ENCODE data around the gene NFIB.

Gene NFIB

DNA sequence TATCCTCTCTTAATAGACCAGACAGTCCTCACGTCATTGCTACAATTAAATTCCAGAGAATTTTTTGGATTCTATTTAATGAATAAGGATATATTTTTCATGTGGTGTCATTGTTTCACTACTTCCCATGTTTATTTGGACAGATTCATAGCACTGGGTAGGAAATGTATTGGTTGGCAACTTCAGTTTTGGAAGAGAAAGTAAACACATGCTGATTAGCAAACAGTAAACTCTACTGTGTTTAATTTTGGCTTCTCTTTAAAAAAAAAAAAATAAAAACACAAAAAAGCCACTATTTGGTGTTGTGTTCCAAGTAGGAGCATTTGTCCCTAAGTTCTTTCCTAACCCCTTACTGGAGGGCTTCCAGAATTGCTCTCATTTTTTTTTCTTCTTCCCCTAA is 77.3 kb downstream of the NFIB start:
- no peak for DNase-seq

DNA sequence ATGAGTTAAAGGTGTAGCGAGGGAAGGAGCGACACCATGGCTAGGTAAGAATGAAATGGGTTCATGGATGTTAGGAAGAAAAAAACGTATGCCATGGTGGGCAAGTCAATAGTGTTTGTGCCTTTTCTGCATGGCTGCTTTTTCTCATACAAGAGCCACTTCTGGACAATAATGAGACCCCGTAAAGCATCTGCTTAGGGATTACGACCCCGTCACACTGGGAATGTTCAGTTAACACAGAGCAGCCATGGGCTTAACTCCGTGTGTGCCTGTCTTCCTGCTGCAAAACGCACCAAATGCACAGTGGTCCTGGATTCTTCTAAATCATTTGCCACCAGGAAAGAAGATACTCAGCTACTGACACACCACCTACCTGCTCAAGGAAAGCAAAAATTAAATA is 81.8 kb downstream of the NFIB start:
- DNase-seq, result no peak

DNA sequence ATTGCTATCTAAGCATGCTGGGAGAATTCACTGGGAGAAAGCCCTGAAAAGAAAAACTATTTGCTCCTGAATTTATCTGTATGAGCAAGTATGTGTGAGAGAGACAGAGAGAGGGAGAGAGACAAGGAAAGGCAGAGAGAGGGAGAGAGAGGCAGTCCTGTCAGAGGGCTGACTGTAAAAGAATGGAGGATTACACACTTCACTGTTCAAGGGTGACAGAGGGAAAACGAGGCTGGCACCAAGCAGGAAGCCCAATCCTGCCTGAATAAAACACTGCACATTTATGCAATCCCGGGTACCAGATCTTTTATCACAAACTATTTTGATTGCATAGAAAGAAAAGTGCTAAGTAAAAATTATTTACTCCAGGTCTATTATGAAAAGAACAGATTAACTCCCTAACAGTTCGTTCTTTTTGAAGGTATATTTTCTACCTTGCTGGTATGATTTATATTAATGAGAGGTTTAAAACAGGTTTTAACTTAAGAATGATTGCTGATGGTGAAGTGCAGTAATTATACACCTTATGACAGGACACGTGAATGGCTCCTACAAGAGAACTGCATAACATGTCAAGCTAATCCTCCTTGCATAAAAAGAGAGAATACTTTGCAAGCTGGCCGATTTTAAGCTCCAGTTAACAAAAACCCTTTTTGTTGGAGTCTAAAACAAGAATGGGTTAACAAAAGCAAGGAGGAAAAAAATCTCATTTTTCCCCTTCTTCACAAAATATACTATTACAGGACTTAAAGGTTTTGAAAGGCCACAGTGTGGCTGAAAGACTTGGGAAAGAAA is 82.5 kb downstream of the NFIB start:
- no peak for DNase-seq

DNA sequence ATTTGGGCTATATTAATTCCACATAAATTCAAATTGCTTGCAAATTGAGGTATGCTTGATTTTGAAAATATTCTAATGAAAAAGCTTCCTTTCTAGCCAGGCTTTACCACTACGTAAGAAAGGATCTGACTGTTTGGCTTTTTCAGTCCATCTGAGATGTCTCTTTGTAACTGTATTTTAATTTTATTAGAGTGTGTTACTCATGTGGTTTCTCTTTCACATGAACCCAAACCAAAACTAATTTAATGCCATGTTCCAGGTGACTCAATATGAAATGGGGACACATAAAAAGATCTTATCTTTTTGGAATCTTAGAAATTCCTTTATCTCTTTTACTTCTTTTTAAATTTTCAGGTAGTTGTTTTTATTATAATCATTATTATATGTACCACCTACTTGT is 85.3 kb downstream of the NFIB start:
- no peak for DNase-seq

DNA sequence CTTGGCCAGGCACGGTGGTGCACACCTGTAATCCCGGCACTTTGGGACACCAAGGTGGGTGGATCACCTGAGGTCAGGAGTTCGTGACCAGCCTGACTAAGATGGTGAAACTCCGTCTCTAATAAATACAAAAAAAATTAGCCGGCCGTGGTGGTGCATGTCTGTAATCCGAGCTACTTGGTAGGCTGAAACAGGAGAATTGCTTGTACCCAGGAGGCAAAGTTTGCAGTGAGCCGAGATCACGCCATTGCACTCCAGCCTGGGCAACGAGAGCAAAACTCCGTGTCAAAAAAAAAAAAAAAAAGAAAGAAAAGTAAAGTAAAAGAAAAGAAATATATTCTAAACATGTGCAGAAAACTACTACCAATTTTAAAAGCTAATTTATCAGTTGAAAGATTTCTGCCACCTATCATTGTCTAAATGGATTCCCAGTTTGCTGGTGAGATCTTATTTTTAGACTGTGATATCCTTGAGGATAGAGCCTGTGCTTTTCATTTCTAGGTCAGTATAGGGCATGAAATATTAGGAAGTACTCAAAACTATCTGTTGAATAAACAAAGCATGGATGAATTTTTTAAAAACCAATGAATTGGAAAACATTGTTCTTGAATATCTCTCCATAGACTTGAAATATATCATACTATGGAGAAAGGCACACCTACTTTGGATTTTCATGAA is 86.9 kb downstream of the NFIB start:
- DNase-seq, result no peak

DNA sequence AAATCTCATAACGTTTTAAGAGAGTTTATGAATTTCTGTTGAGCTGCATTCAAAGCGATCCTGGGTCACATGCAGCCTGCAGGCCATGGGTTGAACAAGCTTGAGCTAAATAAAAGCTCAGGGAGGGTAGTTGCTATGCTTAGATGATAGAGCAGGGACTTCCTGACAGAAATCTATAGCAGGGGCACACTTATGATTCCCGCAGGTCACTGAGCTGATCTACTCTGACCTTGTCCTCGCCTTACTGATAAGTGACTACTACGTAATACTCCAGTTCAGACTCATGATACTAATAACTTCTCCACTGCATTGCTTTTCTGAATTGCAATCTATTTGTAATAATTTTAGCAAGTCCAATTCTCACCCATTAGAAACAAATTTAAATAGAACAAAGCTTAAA is 90.9 kb downstream of the NFIB start:
- DNase-seq, result no peak

DNA sequence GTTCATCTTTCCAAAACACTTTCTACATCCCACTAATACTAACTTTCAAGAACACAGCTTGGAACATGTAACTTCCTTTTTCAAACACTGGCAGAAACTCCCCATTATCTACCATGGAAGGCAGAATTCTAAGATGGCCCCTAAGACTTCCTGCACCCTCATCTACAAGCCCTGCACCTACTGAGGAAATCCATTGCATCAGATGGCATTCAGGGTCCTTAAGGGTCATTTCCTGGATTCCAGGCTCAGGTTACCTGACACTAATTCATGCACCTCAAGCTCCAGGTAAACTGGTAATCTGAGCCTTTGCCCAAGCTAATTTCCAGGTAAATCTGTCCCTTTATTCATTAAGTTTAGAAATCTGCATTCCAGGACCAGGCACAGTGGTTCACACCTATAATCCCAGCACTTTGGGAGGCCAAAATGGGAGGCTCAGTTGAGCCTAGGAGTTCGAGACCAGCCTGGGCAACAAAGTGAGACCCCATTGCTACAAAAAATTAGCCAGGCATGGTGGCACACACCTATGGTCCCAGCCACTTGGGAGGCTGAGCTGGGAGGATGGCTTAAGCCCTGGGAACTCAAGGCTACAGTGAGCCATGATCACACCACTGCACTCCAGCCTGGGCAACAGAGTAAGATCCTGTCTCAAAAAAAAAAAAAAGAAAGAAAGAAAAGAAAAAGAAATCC is 91.6 kb downstream of the NFIB start:
- no peak for DNase-seq

DNA sequence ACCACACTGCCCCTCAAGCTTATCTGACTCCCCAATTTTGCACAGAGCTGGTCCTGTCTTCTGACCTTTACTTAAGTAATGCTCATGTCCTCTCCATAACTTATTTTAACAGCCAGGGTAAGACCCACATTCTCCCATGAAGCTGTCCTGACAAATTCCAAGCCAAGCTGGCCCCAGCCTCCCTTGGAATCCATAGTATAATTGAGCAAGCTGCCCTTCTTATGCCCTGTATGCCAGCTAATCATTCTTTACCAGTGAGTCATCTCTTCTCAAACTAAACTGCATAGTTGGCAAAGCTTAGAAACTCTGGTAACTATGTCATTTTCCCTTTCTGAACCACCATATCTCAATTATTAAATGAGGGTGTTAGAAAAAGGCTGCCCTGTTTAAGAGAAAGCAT is 92.4 kb downstream of the NFIB start:
- no peak for DNase-seq

DNA sequence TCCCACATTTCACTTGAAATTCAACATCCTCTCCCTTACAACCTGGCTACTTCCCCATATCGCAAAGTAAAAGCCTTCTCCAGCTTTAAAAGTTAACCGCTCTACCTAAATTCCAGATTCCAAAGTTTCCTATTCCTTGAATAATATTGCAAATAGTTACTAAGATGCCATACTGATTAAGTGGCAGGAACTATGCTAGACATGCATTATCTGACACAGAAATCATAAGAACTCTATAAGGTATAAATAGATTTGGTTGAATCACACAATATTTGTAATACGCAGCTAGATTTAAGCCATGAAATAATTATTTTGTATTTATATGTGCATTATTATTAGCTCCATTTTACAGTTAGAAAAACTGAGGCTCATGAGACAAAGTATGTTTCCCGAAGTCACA is 92.8 kb downstream of the NFIB start:
- DNase-seq, result no peak

DNA sequence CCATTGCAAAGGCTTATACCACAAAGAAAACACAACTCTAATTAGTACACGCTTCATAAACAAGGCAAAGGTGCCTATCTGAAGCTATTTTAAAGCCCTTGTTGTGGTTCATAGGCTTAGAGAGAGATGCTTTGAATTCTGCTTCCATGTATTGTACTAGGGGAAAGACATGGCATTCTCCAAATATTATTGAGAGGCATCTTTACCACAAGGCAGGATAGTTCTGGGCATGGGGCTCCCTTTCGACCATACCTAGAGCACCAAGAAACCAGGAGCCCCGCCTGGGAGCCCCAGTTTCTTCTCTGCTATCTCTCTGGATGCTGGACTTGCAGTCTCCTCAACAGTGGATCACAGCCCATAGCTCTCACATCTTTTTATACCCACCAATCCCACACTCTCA is 93.7 kb downstream of the NFIB start:
- no peak for DNase-seq

DNA sequence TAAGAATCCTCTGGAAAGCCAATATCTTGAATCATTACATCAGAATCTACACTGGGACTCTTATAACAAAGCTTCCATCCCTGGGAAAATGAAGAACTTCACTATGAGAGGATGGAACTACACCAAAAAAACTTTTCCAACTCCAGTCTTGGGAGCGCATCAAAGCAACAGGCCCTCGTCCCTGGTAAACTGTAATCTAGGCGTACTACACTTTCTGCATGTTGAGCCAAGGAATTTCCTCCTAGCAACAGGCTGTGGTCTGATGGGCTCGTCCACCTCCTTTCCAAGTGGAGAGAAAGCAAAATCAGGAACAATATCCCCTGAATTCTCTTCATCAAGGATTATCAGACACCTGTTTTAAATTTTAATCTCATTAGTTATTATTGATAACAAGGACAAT is 94.1 kb downstream of the NFIB start:
- no peak for DNase-seq

DNA sequence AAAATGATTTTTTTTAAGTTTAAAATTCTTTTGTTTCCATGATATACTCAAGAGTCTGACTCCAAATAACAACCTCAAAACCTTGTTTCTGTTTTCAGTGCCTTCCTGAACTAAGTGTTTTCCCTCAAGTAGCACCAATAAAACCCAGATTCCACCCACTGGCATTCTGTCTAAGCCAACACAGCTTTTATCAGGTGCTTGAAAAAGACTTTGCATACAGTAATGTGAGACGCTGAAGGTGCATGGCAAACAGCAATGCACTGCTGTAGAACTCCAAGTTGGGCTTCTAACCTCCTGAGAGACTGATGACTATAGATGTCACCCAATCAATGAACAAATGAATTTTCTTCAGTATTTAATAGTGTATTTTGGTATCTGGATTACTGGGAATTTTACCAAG is 95.7 kb downstream of the NFIB start:
- DNase-seq, result no peak

DNA sequence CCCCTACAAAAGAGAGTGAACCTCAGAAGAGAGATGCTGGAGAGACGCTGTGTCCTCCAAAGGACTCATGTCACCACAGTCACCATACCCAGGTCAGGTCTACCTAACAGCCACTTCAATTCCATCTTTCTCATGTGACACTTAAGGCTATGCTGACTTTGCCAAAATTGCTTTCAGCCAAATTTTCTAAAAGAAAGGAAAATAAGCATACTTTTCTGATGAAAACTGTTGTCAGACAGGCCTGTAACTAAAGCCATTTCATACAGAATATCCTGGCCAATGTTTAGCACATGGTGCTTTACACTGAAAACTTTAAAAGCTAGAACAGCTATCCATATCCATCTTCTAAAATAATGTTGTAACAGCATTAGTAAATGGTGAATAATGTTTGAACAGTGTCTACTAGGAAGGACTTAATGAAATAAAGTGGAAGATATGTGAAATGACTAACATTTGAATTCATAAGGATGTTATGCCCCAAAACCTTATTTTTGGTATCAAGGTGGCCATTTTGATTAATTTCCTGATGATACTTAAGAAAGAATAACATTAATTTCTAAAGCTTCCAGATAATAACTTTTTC is 97.2 kb downstream of the NFIB start:
- no peak for DNase-seq

DNA sequence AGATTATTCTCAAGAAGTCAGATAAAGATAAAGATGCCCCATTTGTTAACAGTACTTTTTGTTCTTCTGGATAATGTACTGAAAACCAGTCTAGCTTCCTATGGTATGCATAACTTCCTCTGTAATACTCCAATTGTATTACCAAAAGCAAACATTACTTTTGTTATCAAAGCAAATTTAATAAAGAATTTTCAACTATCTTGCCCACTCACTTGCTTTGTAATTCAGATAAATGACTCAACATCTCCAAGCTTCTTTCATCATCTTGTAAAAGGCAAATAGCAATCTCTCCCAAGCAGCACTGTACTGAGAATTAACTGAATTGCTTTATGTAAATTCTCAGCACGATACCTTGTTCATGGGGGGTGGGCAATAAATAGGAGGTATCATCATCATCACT is 98.3 kb downstream of the NFIB start:
- DNase-seq, result no peak

DNA sequence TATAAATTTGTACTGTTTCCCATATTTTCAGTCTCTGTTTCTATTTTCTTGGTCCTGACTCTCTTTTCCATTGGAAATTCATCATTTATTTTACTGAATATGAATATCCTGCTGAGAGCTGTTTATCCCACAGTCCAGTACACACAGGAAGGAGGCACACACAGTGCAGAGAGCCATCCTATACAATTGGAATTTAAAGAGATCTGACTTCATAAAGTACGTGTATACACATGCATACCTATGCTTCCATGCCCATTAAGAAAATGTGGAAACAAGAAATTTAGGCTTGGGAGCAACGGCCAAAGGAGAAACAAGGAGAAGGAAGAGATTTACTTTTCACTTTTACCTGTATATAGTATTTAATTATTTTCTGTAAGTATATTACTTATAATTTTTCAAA is 99.2 kb downstream of the NFIB start:
- DNase-seq, result no peak

DNA sequence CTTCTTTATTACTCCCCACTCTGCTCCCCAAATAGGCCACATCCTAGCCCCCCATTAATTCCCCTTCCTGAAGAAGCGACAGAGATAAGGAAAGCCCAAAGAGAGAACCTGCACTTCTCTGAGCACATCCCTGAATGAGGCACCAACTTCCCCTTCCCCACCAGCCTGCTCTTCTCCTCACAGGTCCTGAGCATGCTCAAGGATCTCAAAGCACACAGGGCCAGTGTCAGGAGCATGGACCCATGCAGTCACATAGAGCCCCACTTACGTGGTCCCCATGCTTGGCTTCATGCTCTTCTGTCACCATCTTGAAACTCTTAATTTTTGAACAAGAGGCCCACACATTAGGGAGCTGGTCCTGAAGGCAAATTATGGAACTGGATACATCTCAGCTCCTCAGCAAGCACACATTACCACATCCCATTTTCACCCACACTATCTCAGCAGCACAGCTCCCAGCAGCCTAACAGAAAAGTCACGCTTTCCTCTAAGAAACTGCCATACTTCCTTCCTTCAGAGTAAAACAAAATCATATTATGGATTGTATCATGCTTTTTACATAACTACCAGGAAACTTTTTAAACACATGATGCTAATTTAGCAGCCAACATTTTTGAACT is 99.8 kb downstream of the NFIB start:
- no peak for DNase-seq

DNA sequence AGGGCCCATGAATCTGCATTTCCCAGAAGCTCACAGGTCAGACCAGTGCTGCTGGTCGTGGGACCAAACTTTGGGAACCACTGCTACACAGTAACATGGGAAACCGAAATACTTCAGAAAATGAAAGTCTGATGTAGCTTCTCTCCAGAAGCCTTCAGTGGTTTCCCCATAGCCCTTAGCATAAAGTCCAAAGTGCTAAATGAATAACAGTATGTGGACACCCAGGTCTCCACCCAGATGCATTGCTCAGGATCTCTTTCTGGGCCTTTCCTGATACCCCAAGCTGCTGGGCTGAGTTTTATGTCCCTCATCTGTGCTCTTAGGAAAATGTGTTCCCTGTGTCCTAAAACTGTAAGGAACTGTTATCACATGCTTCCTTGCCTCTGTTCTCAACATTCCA is 100.4 kb downstream of the NFIB start:
- no peak for DNase-seq

DNA sequence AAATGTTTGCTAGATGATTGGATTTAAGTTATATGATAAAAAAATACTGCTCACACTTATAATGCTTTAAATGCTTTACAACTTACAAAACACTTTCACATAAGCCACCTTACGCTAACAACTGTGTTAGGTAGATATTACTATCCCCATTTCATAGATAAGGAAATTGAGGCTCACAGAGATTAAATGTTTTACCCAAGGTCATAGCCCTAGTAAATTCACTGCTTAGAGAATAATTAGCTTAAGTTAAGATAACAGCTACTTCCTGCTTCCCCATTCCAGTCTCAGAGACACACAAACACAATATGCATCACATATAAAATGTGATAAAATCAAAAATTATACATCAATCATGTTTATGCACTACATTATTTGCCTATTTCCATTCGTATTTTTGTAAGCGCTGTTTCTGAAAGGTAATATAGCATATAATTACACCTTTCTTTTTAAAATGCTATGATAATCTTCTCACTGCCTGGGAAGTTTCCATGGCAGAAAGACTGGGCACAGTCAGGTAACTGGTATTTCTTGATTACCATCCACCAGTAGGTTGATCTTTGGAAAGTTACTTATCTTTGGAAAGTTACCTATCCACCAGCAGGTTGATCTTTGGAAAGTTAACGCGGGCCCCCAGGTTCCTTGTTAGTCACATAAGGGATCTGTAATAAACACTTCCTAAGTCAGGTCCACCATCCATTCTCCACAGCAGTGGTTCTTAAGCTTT is 101.1 kb downstream of the NFIB start:
- DNase-seq, result no peak

DNA sequence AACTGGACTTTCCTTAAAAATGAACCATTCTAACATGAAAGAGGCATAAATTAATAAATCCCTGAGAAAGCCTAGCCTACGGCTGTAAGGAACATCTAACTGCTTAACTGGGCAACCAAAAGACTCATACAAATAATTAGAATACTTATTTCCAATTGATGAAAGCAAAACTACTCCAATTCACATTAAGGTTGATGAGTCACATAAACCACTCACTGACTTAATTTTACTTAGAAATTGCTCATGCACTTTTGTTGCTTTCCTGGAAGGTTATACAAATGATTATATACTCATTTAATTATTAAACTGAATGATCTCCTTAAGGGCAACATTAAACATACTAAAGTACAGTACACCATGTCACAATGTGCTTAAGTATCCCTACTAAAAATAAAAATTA is 101.9 kb downstream of the NFIB start:
- no peak for DNase-seq

DNA sequence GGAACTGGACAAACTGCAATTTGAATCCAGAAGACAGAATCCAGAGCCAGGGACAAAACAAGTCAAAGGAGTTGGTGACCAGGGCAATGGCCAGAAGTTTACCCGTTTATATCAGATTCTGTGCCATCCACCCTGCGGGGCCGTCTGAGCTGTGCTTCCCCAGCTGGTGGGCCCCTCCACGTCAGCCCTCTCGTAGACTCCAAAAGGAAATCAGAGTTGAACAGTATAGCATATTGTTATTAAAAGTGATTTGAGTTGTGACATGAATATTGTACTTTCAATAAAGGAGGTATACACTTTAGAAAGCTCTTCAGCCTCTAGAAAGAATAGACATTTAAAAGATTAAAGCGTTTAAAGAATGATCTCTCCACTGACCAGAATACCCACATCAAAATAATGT is 102.4 kb downstream of the NFIB start:
- no peak for DNase-seq

DNA sequence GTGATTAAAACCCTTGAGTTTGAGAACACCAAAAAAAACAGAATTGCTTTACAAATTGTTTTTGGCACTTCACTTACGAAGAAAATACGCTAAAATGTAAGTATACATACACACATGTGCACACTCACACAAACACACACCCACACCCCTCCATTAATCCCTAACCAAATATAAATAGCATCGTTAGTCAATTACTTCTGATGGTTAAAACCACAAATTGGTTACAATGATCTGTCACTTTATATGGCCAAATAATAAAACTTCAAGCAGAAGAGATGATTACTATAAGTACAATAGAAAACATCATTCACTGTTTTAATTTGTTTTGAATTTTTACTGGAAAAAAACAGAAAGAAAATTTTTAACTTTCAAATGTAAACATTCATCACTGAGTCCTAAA is 103.5 kb downstream of the NFIB start:
- no peak for DNase-seq
